K562 (cell line): ENCODE measurements around the gene SRC. TPM values are rescaled to one million over a fixed set of nuclear protein-coding genes. Genes with fewer than 3 reads are reported as not detected.

Experiments used
- ZHX1 ChIP-seq: fragments of 150-350 bp; conservative IDR thresholded peaks from 2 replicates; pipeline ENCODE4 v1.6.1; 2014; ENCODE audit warnings: low read length
- ZNF277 ChIP-seq: fragments of 250-450 bp; sonication (Bioruptor Pico); IDR thresholded peaks from 2 replicates; pipeline ENCODE4 v1.8.0; 2022; ENCODE audit warnings: inconsistent platforms, mild to moderate bottlenecking, moderate library complexity, borderline replicate concordance
- ZNF398 ChIP-seq: fragments of 250-450 bp; sonication (Bioruptor Pico); IDR thresholded peaks from 2 replicates; pipeline ENCODE4 v1.8.0; 2021; ENCODE audit warnings: moderate library complexity, mild to moderate bottlenecking, inconsistent platforms
- ZNF785 ChIP-seq: fragments of 250-450 bp; sonication (Bioruptor Pico); IDR thresholded peaks from 2 replicates; pipeline ENCODE4 v1.4.0; 2020; ENCODE audit warnings: mild to moderate bottlenecking
- polyA plus RNA-seq, 8 experiments: library from polyadenylated mRNA; depleted of rRNA in 4 of 8; stranded (reverse) in 5 of 8; unstranded in 3 of 8; fragments of >200 nt; fragmentation: Nextera tagmentation in 2 of 8; fragmentation: Illumina TruSeq in 1 of 8; extraction: Ambion mirVana in 2 of 8; extraction: Trizol in 1 of 8; gene quantifications; 2 replicates each; pipeline versions ENCODE4 v1.2.1 to v1.2.3, GENCODE V29; 2011 to 2014; ENCODE audit warnings: inconsistent platforms in 1 of 8, missing spikeins in 1 of 8
- total RNA-seq, 7 experiments: library from RNA; depleted of rRNA in 6 of 7; stranded (reverse); fragments of >200 nt in 6 of 7; fragmentation: Illumina TruSeq in 2 of 7; extraction: Trizol in 2 of 7; gene quantifications; 2 replicates each; pipeline versions ENCODE4 v1.2.1 to v1.2.3, GENCODE V29; 2011 to 2021; ENCODE audit warnings: low replicate concordance in 1 of 7
- TF ChIP-seq, protein P1 (sequence below): sonication (generic); formaldehyde crosslinking; IDR thresholded peaks from 2 replicates; pipeline ENCODE4 v1.8.0; 2022; ENCODE audit warnings: mild to moderate bottlenecking, low read depth, missing genetic modification reagents

SRC gene
- total and polyA plus RNA-seq, 9 of the 15 experiments (the other 6 are each of a cell fraction or from before 2014, with no cell fraction given), result 0.06 to 8.5 (median 3.1) TPM

DNA sequence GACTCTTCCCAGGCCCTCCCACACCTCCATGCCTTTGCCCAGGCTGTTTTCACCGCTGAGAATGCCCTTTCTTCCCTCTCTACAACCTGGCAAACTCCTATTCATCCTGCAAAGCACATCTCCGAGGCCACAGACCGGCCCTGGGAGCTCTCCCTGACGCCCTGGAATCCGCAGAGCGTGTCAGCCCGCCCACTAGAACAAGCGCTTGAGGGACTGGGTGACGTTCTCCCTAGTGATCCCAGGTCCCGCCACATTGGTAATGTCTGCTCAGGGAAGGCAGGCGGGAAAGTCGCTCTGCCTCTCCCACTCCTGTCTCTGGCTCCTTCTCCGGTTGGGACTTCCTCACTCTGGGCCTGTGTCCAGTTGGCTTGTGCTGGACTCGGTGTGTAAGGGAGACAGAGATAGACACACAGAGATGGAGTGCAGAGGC is 61.6 kb downstream of the SRC start (continued):
- TF ChIP-seq ZHX1 (no peak), ZNF398 (CRISPR knock-in tag) (no peak), ZNF785 (CRISPR knock-in tag) (no peak), ZNF277 (CRISPR knock-in tag) (no peak)
- TF ChIP-seq, protein P1, sequence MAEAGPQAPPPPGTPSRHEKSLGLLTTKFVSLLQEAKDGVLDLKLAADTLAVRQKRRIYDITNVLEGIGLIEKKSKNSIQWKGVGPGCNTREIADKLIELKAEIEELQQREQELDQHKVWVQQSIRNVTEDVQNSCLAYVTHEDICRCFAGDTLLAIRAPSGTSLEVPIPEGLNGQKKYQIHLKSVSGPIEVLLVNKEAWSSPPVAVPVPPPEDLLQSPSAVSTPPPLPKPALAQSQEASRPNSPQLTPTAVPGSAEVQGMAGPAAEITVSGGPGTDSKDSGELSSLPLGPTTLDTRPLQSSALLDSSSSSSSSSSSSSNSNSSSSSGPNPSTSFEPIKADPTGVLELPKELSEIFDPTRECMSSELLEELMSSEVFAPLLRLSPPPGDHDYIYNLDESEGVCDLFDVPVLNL, result no peak
- TF ChIP-seq, all 486 proteins: peak for 0
